Spleen (tissue), 11 donors: ENCODE data around the gene LUC7L. TPM values are rescaled to one million over a fixed set of nuclear protein-coding genes. Genes with fewer than 3 reads are reported as not detected.
"Not testable (repeated sequence)": the region's sequence is repeated elsewhere in the genome, so short reads cannot be mapped to it uniquely, and the experiment has no call there.

Source experiments
- DNase-seq: peaks from one replicate; pipeline ENCODE4 v3.0.0-alpha.2; 2020
- H3K27ac ChIP-seq, 8 donors: fragments of 200-600 bp; sonication (generic) in 7 of 8; 1 replicate in 4 of 8; 2 replicates in 4 of 8; pipeline versions ENCODE4 v1.5.0 to v1.8.0; 2016 to 2021; ENCODE audit warnings: inconsistent platforms in 4 of 8, mild to moderate bottlenecking in 4 of 8, moderate library complexity in 1 of 8
- H3K27me3 ChIP-seq, 7 donors: fragments of 200-600 bp; sonication (generic) in 6 of 7; replicated peaks in 1 of 7; 1 replicate in 4 of 7; 2 replicates in 3 of 7; pipeline versions ENCODE4 v1.5.0 to v1.8.0; 2016 to 2021; ENCODE audit warnings: inconsistent platforms in 3 of 7, mild to moderate bottlenecking in 1 of 7
- H3K36me3 ChIP-seq, 6 donors: fragments of 200-600 bp; sonication (generic) in 5 of 6; 1 replicate in 4 of 6; 2 replicates in 2 of 6; pipeline versions ENCODE4 v1.5.0 to v1.8.0; 2016 to 2021; ENCODE audit warnings: inconsistent platforms in 2 of 6
- H3K4me1 ChIP-seq, 6 donors: fragments of 200-600 bp; sonication (generic) in 5 of 6; 1 replicate in 3 of 6; 2 replicates in 3 of 6; pipeline versions ENCODE4 v1.5.0 to v1.8.0; 2016 to 2021; ENCODE audit warnings: inconsistent platforms in 3 of 6
- H3K4me3 ChIP-seq, 8 donors: fragments of 200-600 bp; sonication (generic) in 7 of 8; 1 replicate in 4 of 8; 2 replicates in 4 of 8; pipeline versions ENCODE4 v1.5.0 to v1.8.0; 2016 to 2021; ENCODE audit warnings: inconsistent platforms in 4 of 8, mild to moderate bottlenecking in 4 of 8, moderate library complexity in 2 of 8
- H3K9me3 ChIP-seq, 8 donors: fragments of 200-600 bp; sonication (generic) in 7 of 8; 1 replicate in 4 of 8; 2 replicates in 4 of 8; pipeline versions ENCODE4 v1.5.0 to v1.8.0; 2016 to 2021; ENCODE audit warnings: inconsistent platforms in 4 of 8
- CTCF ChIP-seq, 11 experiments: fragments of 200-600 bp in 7 of 11; fragments of 450-650 bp in 4 of 11; sonication (generic) in 4 of 11; IDR thresholded peaks in 8 of 11; conservative IDR thresholded peaks in 3 of 11; 1 replicate in 7 of 11; 2 replicates in 4 of 11; pipeline versions ENCODE4 v1.4.0 to v1.8.0; 2016 to 2021; ENCODE audit warnings: antibody characterized with exemption in 11 of 11, inconsistent platforms in 4 of 11, mild to moderate bottlenecking in 1 of 11
- POLR2A ChIP-seq, 3 donors: fragments of 450-650 bp; IDR thresholded peaks; one replicate each; pipeline ENCODE4 v1.5.1; 2017; ENCODE audit warnings: antibody characterized with exemption in 3 of 3, mild to moderate bottlenecking in 1 of 3
- POLR2AphosphoS5 ChIP-seq, 3 donors: sonication (generic); formaldehyde crosslinking; IDR thresholded peaks; one replicate each; pipeline ENCODE4 v1.5.1; 2017; ENCODE audit warnings: antibody characterized with exemption in 3 of 3
- WGBS, 5 donors: extraction: QIAGEN DNeasy Blood & Tissue Kit in 3 of 5; methylation state at CpG; one replicate each; pipeline versions ENCODE4 v1.1.5 to v1.1.7; 2013 to 2018; 5-methylcytosine and 5-hydroxymethylcytosine counted together
- intact Hi-C: fragments of 100-400 bp; cut with DNase I; formaldehyde crosslinking; loops from one replicate; pipeline ENCODE4 v1.15.0; 2023; ENCODE audit warnings: low total_unique reads
- polyA plus RNA-seq, 3 donors: library from polyadenylated mRNA; stranded (reverse); fragments of 200-250 nt; gene quantifications; one replicate each; pipeline ENCODE4 v1.2.1, GENCODE V29; 2013
- total RNA-seq, 7 donors: library from RNA; depleted of rRNA in 3 of 7; stranded (reverse); fragments of >200 nt in 3 of 7; fragmentation: NEBNext Ultra II Directional in 4 of 7; extraction: Animal tissue kit (Norgen Biotek cat#: 25700) in 4 of 7; gene quantifications; one replicate each; pipeline versions ENCODE4 v1.1.0 to v1.2.1, GENCODE V29; 2016 to 2021
- donor health status: healthy with polysubstance abuse.
- donor health status: DM: no; HTN: no; CAD: no; lungs with moderate emphysema.
- donor health status: DM: no; HTN: no; CAD: no.
- donor health status: Bipolar disorder and iron deficiency.
- donor health status: healthy.
- donor health status: DM: no; HTN: no; CAD: no.
- donor health status: DM: yes; HTN: yes; CAD: no.

Gene LUC7L
- total and polyA plus RNA-seq, 10 donors: 76.7 to 318 (median 108) TPM

GRCh38 chr16:165539-166374 is 63.5 kb downstream of the LUC7L start, which contains the start of gene HBM:
Gene HBM, plus strand, starts transcription at chr16:165978. Its CDS starts 20 bp downstream, at chr16:165998.
- Histone ChIP-seq H3K27me3 (peaks cover 0 to 79% (median 56%) of the 10 kb centered on the region in 7 donors), H3K36me3 (no peaks in the 10 kb centered on the region), H3K9me3 (no peaks in the 10 kb centered on the region), H3K4me1 (peaks cover 13 to 24% (median 20%) of the 10 kb centered on the region in 6 donors), H3K27ac (no peak within 1 kb of the TSS), H3K4me3 (peak within 1 kb of the TSS in 6 of 8 donors; percentile 2 to 61 (median 23))
- intact Hi-C loops: no loop called here
- 3 to 11% (median 4%) methylated on average over 39 to 75 of the region's 75 CpGs for WGBS, 5 donors
- DNase-seq: no peak
- TF ChIP-seq CTCF (IDR thresholded peaks at IDR 0.05 in 8 of 11, conservative IDR thresholded peaks at IDR 0.05 in 3 of 11) (peak in 1 of 11 experiments; percentile 4), POLR2AphosphoS5 (IDR thresholded peaks at IDR 0.05) (no peak), POLR2A (IDR thresholded peaks at IDR 0.05) (no peak)

GRCh38 chr16:164827-165538 is 64.3 kb downstream of the LUC7L start:
- no peak for DNase-seq
- H3K4me3 ChIP-seq: peak overlapping the region in 3 of 8 donors; percentile 27 to 61 (median 33)
- H3K36me3 ChIP-seq: no peaks in the 10 kb centered on the region
- intact Hi-C loops: no loop called here
- H3K9me3 ChIP-seq: no peaks in the 10 kb centered on the region
- H3K27me3 ChIP-seq: peaks cover 0 to 75% (median 50%) of the 10 kb centered on the region in 7 donors
- H3K27ac ChIP-seq: no peak overlapping the region
- no peak for TF ChIP-seq POLR2AphosphoS5 (IDR thresholded peaks at IDR 0.05)
- TF ChIP-seq CTCF (IDR thresholded peaks at IDR 0.05 in 8 of 11, conservative IDR thresholded peaks at IDR 0.05 in 3 of 11): no peak
- TF ChIP-seq POLR2A (IDR thresholded peaks at IDR 0.05): no peak
- peaks cover 13 to 24% (median 20%) of the 10 kb centered on the region in 6 donors for H3K4me1 ChIP-seq
- WGBS, 5 donors: 2 to 5% (median 3%) methylated on average over 9 to 55 of the region's 77 CpGs

- H3K4me3 ChIP-seq, DNase-seq, H3K36me3 ChIP-seq, H3K9me3 ChIP-seq, H3K27ac ChIP-seq, intact Hi-C loops: not testable (repeated sequence)
- peaks cover 0 to 74% (median 48%) of the 10 kb centered on the region in 7 donors for H3K27me3 ChIP-seq
- WGBS, 5 donors: 0% methylated on average over 27 of the region's 80 CpGs; no CpG with 5 or more reads in 4 of the 5 donors
- peaks cover 13 to 24% (median 20%) of the 10 kb centered on the region in 6 donors for H3K4me1 ChIP-seq
Observed at GRCh38 chr16:164134-164823, 65.0 kb downstream of the LUC7L start.

- H3K27ac ChIP-seq, intact Hi-C loops, H3K36me3 ChIP-seq, H3K4me3 ChIP-seq, H3K9me3 ChIP-seq, DNase-seq: not testable (repeated sequence)
- WGBS, 5 donors: 9 to 35% (median 20%) methylated on average over 2 to 3 of the region's 3 CpGs; no CpG with 5 or more reads in 1 of the 5 donors
- Histone ChIP-seq H3K27me3 (peaks cover 0 to 70% (median 42%) of the 10 kb centered on the region in 7 donors), H3K4me1 (peaks cover 13 to 24% (median 20%) of the 10 kb centered on the region in 6 donors)
Observed at GRCh38 chr16:163696-164095, 65.6 kb downstream of the LUC7L start.

GRCh38 chr16:163139-163538 is 66.1 kb downstream of the LUC7L start:
- peaks cover 13 to 24% (median 20%) of the 10 kb centered on the region in 6 donors for H3K4me1 ChIP-seq
- H3K4me3 ChIP-seq, H3K36me3 ChIP-seq, H3K27ac ChIP-seq, intact Hi-C loops, H3K9me3 ChIP-seq, DNase-seq: not testable (repeated sequence)
- WGBS, 5 donors: 80 to 95% (median 90%) methylated on average over 7 to 10 of the region's 10 CpGs
- H3K27me3 ChIP-seq: peaks cover 0 to 70% (median 39%) of the 10 kb centered on the region in 7 donors
